CD4-positive, alpha-beta T cell (primary cell): Measurements from ENCODE around the gene ADK. TPM values are rescaled to one million over a fixed set of nuclear protein-coding genes. Genes with fewer than 3 reads are reported as not detected.

Source experiments
- ATAC-seq: fragments of 200-7000 bp; cut with Tn5 transposase; one replicate; pipeline ENCODE4 v1.10.0; 2022; ENCODE audit warnings: mild to moderate bottlenecking; ENCODE audit not compliant: poor library complexity
- CTCF ChIA-PET: fragments of 350-600 bp; sonication (Branson Sonifier 250); formaldehyde crosslinking; loops from one replicate; lab custom pipeline; 2021; ENCODE audit warnings: antibody characterized with exemption, inconsistent platforms; lab: Charles Lee
- POLR2A ChIA-PET: fragments of 350-600 bp; sonication (Branson Sonifier 250); formaldehyde crosslinking; loops from one replicate; lab custom pipeline; 2021; ENCODE audit warnings: antibody characterized with exemption, inconsistent platforms; lab: Charles Lee
- DNase-seq, 14 experiments: peaks; one replicate each; pipeline ENCODE4 v3.0.0-alpha.2; 2013 to 2020; ENCODE audit warnings: mixed read lengths in 2 of 14
- H3K27ac ChIP-seq, 2 donors: one replicate each; pipeline versions ENCODE4 v1.5.1 to v1.7.0; 2013; ENCODE audit warnings: low read length in 2 of 2, low read depth in 1 of 2, mild to moderate bottlenecking in 1 of 2
- H3K27me3 ChIP-seq, 2 experiments: 1 replicate in 1 of 2; 2 replicates in 1 of 2; pipeline versions ENCODE4 v1.6.1 to v1.7.0; 2013; ENCODE audit warnings: low read length in 2 of 2, control low read depth in 1 of 2, mild to moderate bottlenecking in 1 of 2, moderate library complexity in 1 of 2; ENCODE audit not compliant: insufficient read depth in 2 of 2, control insufficient read depth in 1 of 2
- H3K36me3 ChIP-seq: one replicate; pipeline ENCODE4 v1.6.1; 2013; ENCODE audit warnings: low read length, control low read depth; ENCODE audit not compliant: insufficient read depth
- H3K4me1 ChIP-seq: one replicate; pipeline ENCODE4 v1.6.1; 2013; ENCODE audit warnings: low read length, control low read depth; ENCODE audit not compliant: insufficient read depth
- H3K4me3 ChIP-seq: one replicate; pipeline ENCODE4 v1.5.1; 2013; ENCODE audit warnings: mild to moderate bottlenecking, low read length, moderate library complexity
- H3K9me3 ChIP-seq, 2 experiments: 1 replicate in 1 of 2; 2 replicates in 1 of 2; pipeline versions ENCODE4 v1.6.1 to v1.7.0; 2013; ENCODE audit warnings: low read length in 2 of 2, mild to moderate bottlenecking in 2 of 2, control low read depth in 1 of 2, moderate library complexity in 1 of 2; ENCODE audit not compliant: control insufficient read depth in 1 of 2, insufficient read depth in 1 of 2
- H3K27ac Mint-ChIP-seq: one replicate; pipeline ENCODE4 v1.8.0; 2020; ENCODE audit warnings: mixed read lengths
- H3K27me3 Mint-ChIP-seq: one replicate; pipeline ENCODE4 v1.8.0; 2021; ENCODE audit warnings: mixed read lengths
- H3K36me3 Mint-ChIP-seq: one replicate; pipeline ENCODE4 v1.8.0; 2021; ENCODE audit warnings: low read depth, mixed read lengths
- H3K4me1 Mint-ChIP-seq: one replicate; pipeline ENCODE4 v1.8.0; 2021; ENCODE audit warnings: low read depth, mixed read lengths
- H3K4me3 Mint-ChIP-seq: one replicate; pipeline ENCODE4 v1.8.0; 2020; ENCODE audit warnings: mild to moderate bottlenecking, mixed read lengths
- H3K9me3 Mint-ChIP-seq: one replicate; pipeline ENCODE4 v1.8.0; 2020; ENCODE audit warnings: mixed read lengths
- CTCF ChIP-seq: fragments of 200-600 bp; IDR thresholded peaks from one replicate; pipeline ENCODE4 v1.8.0; 2022; ENCODE audit warnings: antibody characterized with exemption, mild to moderate bottlenecking
- intact Hi-C, 2 experiments: fragments of 100-400 bp; cut with DNase I in 1 of 2; cut with micrococcal nuclease in 1 of 2; formaldehyde crosslinking; loops; one replicate each; pipeline versions ENCODE4 v1.15.1 to v1.9.0; 2023 to 2025; cut with DNase I, micrococcal nuclease
- polyA plus RNA-seq, 2 donors: library from polyadenylated mRNA; unstranded; fragments of 120-200 nt; gene quantifications; one replicate each; pipeline ENCODE4 v1.2.1, GENCODE V29; 2013
- total RNA-seq, 174 experiments: library from RNA in 2 of 174; stranded (reverse) in 2 of 174; gene quantifications; one replicate each; pipeline ENCODE4 v1.2.3 and lab custom pipeline; 2021 to 2026

The ADK gene
- total RNA-seq (10 to 100 TPM; 15.3 to 17.6 TPM), total RNA-seq (lab: John Stamatoyannopoulos, UW) (16.5 to 84.9 (median 38.2) reads per million in 172 experiments)
- 25.9 TPM for polyA plus RNA-seq (2013, experiment 1 of 2)
- polyA plus RNA-seq (2013, experiment 2 of 2) = 24.1 TPM

GRCh38 chr10:74150990-74151878, at the start of gene ADK:
ADK (plus strand) TSS chr10:74151221; CDS start chr10:74151279, 58 bp downstream.
- Mint-ChIP-seq H3K27ac (peak within 1 kb of the TSS; percentile 70), H3K4me1 (peaks cover 44% of the 10 kb centered on the region), H3K9me3 (no peaks in the 10 kb centered on the region), H3K36me3 (peaks cover 12% of the 10 kb centered on the region), H3K4me3 (no peak within 1 kb of the TSS), H3K27me3 (no peaks in the 10 kb centered on the region)
- peak within 1 kb of the TSS; percentile 77 to 95 for H3K27ac ChIP-seq
- TF ChIP-seq CTCF = peak; percentile 42
- ChIA-PET CTCF (interaction anchor here (0.5 to 2.0 kb wide), 12 partner anchors 13 to 1084 kb away, joined by 3 to 11 read pairs (median 4); partner anchors contain the start of gene COMTD1), POLR2A (interaction anchor here (0.6 to 2.9 kb wide), 23 partner anchors 11 to 1059 kb away, joined by 3 to 58 read pairs (median 5); partner anchors contain the start of genes CAMK2G, CHCHD1, SAMD8 and VDAC2)
- ATAC-seq = peak; percentile 95
- peaks cover 5% of the 10 kb centered on the region for H3K36me3 ChIP-seq
- no peaks in the 10 kb centered on the region for H3K9me3 ChIP-seq
- no peaks in the 10 kb centered on the region for H3K27me3 ChIP-seq
- intact Hi-C loops = loop anchor here (1.0 to 10.0 kb wide), 13 partner anchors 25 to 1081 kb away; partner anchors contain the start of genes KAT6B (in 2 of the 2), CAMK2G (in 1 of the 2), CHCHD1 (in 1 of the 2) and SAMD8 (in 1 of the 2)
- DNase-seq = peak; percentile 98 to 100 (median 100)
- peaks cover 26% of the 10 kb centered on the region for H3K4me1 ChIP-seq
- H3K4me3 ChIP-seq = peak within 1 kb of the TSS; percentile 68

GRCh38 chr10:74103560-74104258, 47.3 kb upstream of the ADK start:
- DNase-seq = peak in 1 of 14 experiments; percentile 13
- no peak for TF ChIP-seq CTCF
- H3K4me3 ChIP-seq = no peak overlapping the region
- H3K27me3 Mint-ChIP-seq = no peaks in the 10 kb centered on the region
- intact Hi-C loops = no loop called here
- ATAC-seq = no peak
- H3K27ac ChIP-seq = no peak overlapping the region
- H3K9me3 Mint-ChIP-seq = no peaks in the 10 kb centered on the region
- H3K4me1 Mint-ChIP-seq = no peaks in the 10 kb centered on the region
- no peak overlapping the region for H3K27ac Mint-ChIP-seq
- H3K9me3 ChIP-seq = no peaks in the 10 kb centered on the region
- no peak overlapping the region for H3K4me3 Mint-ChIP-seq
- peaks cover 94% of the 10 kb centered on the region for H3K36me3 Mint-ChIP-seq
- ChIA-PET POLR2A (no interaction called here), CTCF (no interaction called here)
- no peaks in the 10 kb centered on the region for H3K27me3 ChIP-seq
- peaks cover 82% of the 10 kb centered on the region for H3K36me3 ChIP-seq
- no peaks in the 10 kb centered on the region for H3K4me1 ChIP-seq

- no peak for TF ChIP-seq CTCF
- Mint-ChIP-seq H3K27ac (no peak overlapping the region), H3K4me3 (no peak overlapping the region), H3K27me3 (no peaks in the 10 kb centered on the region), H3K9me3 (no peaks in the 10 kb centered on the region), H3K4me1 (no peaks in the 10 kb centered on the region), H3K36me3 (peaks cover 94% of the 10 kb centered on the region)
- H3K36me3 ChIP-seq = peaks cover 82% of the 10 kb centered on the region
- H3K4me3 ChIP-seq = no peak overlapping the region
- ATAC-seq (no peak), DNase-seq (no peak)
- ChIA-PET POLR2A (no interaction called here), CTCF (no interaction called here)
- H3K9me3 ChIP-seq = no peaks in the 10 kb centered on the region
- no peak overlapping the region for H3K27ac ChIP-seq
- intact Hi-C loops = no loop called here
- no peaks in the 10 kb centered on the region for H3K27me3 ChIP-seq
- H3K4me1 ChIP-seq = no peaks in the 10 kb centered on the region
Observed at GRCh38 chr10:74104480-74104879, 46.5 kb upstream of the ADK start.
